ENCODE data around the gene CHD3.

CHD3 gene

GRCh38 chr17:7875804-7876370, 12.7 kb upstream of the CHD3 start:
- no peak for DNase-seq

GRCh38 chr17:7878234-7878633, 10.4 kb upstream of the CHD3 start:
- no peak for DNase-seq

GRCh38 chr17:7880076-7880868, 8.3 kb upstream of the CHD3 start:
- no peak for DNase-seq

- peak; percentile 52 for DNase-seq
These were observed 7.1 kb upstream of the CHD3 start for GRCh38 chr17:7881276-7882054.

GRCh38 chr17:7882068-7882467, 6.5 kb upstream of the CHD3 start:
- peak; percentile 52 for DNase-seq

- no peak for DNase-seq
These were observed 6.0 kb upstream of the CHD3 start for GRCh38 chr17:7882629-7883028.

- peak; percentile 28 for DNase-seq
These were observed 4.7 kb upstream of the CHD3 start for GRCh38 chr17:7883781-7884386.

- DNase-seq: no peak
These were observed 3.8 kb upstream of the CHD3 start for GRCh38 chr17:7884581-7885366.

- peak; percentile 55 for DNase-seq
These were observed 3.0 kb upstream of the CHD3 start for GRCh38 chr17:7885367-7886226.

GRCh38 chr17:7886227-7887037, 2.2 kb upstream of the CHD3 start:
- peak; percentile 53 for DNase-seq

- no peak for DNase-seq
These were observed 1.5 kb upstream of the CHD3 start for GRCh38 chr17:7887038-7887481.

GRCh38 chr17:7887482-7888183, 956 bp upstream of the CHD3 start:
- DNase-seq: peak; percentile 94

- DNase-seq: peak; percentile 95
These were observed 772 bp downstream of the CHD3 start for GRCh38 chr17:7889166-7889955.

- DNase-seq: no peak
These were observed 4.7 kb downstream of the CHD3 start for GRCh38 chr17:7893187-7893880.

GRCh38 chr17:7894226-7894625, 5.6 kb downstream of the CHD3 start:
- DNase-seq: no peak

- no peak for DNase-seq
These were observed 6.3 kb downstream of the CHD3 start for GRCh38 chr17:7894866-7895265.

GRCh38 chr17:7897090-7897489, 8.5 kb downstream of the CHD3 start:
- no peak for DNase-seq

- DNase-seq: no peak
These were observed 9.2 kb downstream of the CHD3 start for GRCh38 chr17:7897773-7898172.

Measured in DMS79 (cell line).